GM12875 (cell line): ENCODE results near the gene PPIF.
"Not testable (repeated sequence)": the region's sequence is repeated elsewhere in the genome, so short reads cannot be mapped to it uniquely, and the experiment has no call there.

Experiments
- H3K4me3 ChIP-seq: one replicate; pipeline ENCODE4 v1.5.1; 2011; ENCODE audit warnings: low read depth, low read length, control low read depth
- CTCF ChIP-seq: IDR thresholded peaks from 2 replicates; pipeline ENCODE4 v1.5.1; 2011; ENCODE audit warnings: low read depth, mild to moderate bottlenecking, control low read depth, inconsistent platforms, low read length, moderate library complexity, borderline replicate concordance; ENCODE audit not compliant: insufficient read depth

Gene PPIF

DNA sequence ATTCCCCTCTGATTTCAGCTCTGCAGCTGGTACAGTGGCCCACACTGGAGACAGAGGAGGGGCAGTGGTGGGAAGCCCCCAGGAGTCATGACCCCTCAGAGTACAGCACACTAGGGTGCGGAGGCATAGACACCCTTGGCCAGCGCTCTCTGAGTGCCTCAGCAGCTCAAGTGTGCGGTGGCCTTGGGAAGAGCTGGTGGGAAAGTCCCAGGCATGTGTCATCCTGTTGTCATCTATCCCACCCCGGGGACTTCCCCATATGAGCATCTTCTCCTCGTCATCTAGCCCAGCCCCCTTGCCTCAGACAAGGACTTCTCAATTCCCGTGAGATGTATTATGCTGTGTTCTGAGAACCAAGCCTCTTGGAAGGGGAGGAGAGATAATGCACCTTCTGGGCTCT is 15.6 kb upstream of the PPIF start:
- no peak overlapping the region for H3K4me3 ChIP-seq
- no peak for TF ChIP-seq CTCF

- H3K4me3 ChIP-seq: not testable (repeated sequence)
These were observed 14.5 kb upstream of the PPIF start for GRCh38 chr10:79332610-79333315.

DNA sequence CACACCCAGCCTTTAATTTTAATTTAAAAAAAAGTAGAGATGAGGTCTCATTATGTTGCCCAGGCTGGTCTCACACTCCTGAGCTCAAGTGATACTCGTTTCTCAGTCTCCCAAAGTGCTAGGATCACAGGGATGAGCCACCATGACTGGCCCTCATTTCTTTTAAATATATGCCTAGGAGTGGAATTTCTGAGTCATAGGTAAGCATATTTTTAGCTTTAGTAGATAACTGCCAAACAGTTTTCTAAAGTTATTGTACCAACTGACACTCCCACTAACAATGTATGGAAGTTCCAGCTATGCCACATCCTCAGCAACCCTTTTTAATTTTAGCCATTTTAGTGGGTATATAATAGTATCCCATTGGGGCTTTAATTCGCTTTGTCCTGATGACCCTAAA is 13.8 kb upstream of the PPIF start:
- no peak overlapping the region for H3K4me3 ChIP-seq
- no peak for TF ChIP-seq CTCF

GRCh38 chr10:79334573-79334972 is 12.7 kb upstream of the PPIF start:
- no peak for TF ChIP-seq CTCF
- H3K4me3 ChIP-seq: no peak overlapping the region

DNA sequence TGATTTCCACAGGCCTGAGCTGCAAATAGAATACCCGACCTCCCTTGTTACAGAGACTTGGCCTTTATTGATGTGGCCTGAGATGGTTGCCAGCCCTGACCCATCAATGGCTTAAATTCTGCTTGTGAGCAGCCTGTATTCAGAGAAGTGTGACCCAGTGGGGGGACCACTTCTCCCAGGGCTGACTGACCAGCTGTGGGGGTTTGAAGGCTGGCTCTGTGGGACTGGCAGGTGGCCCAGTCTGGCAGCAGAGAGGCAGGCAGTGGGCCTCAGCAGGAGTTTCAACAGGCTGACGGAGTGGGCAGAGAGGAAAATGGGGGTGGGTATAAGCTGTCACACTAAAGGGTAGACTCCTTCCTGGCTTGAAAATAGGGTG is 12.2 kb upstream of the PPIF start:
- H3K4me3 ChIP-seq: no peak overlapping the region
- no peak for TF ChIP-seq CTCF

DNA sequence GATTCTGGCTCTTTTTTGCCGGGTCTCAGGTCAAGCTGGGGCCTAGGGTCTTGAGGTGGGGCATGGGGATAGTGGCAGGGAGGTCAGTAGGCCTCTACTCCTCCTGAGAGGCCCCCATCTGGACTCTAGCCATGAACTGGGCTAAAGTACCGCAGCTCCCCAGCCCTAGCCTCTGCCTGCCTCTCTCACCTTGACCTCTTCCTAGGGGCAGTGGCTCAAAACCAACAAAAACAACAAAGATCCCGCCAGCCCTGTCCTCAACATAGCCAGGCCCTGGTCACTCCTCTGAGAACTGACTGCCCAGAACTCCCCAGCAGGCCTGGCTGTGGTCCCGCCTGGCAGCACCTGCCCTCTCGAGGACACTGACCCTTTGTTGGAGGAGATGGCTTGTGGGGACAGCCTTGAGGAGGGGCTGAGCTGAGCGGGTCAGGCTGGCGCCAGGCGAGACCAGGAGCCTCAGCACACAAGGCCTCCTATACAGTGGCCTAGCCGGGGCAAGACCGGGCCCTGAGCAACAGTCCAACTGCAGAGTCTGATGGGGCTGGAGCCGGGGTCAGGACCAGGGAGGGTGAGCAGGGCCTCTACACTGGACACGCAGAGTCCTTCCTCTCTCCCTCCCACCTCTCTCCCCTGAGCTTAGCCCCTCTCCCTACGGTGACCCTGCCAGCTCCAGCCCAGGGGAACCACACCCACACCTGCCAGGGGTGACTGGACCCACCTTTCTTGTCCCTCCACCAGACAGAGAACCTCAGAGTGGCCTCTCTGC is 11.6 kb upstream of the PPIF start:
- H3K4me3 ChIP-seq: no peak overlapping the region
- no peak for TF ChIP-seq CTCF

DNA sequence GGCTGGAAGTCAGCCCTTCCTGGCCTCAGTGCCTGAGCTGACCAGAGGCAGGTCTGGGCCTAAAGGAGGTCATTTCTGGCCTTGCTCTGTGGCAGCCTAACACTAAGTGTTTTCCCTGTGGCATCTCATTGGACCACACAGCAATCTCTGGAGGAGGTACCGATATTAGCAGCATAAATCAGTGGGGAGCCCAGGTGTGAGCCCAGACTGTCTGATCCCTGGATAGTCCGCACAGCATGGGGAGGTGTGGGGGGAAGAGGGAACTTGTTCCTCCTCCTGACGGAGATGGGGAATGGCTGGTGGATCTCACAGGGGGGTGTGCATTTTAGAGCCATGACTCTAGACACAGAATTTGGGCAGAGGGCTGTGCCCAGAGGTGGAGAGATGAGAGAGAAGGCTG is 11.0 kb upstream of the PPIF start:
- no peak overlapping the region for H3K4me3 ChIP-seq
- TF ChIP-seq CTCF: no peak
